ENCODE data around the gene MACROH2A1.

The MACROH2A1 gene

GRCh38 chr5:135331612-135332011 is 67.4 kb downstream of the MACROH2A1 start:
- peaks cover 43% of the 10 kb centered on the region for H3K36me3 ChIP-seq (ENCODE audit: insufficient read depth, low read length)
- H3K9ac ChIP-seq (ENCODE audit: low read depth, low read length) = no peak overlapping the region
- H3K4me2 ChIP-seq (ENCODE audit: low read length) = no peak overlapping the region
- H3K27me3 ChIP-seq (ENCODE audit: control insufficient read depth, insufficient read depth, low read length) = no peaks in the 10 kb centered on the region
- no peaks in the 10 kb centered on the region for H3K9me3 ChIP-seq (replicated peaks; ENCODE audit: low read length)
- peaks cover 10% of the 10 kb centered on the region for H3K4me1 ChIP-seq (ENCODE audit: control insufficient read depth, insufficient read depth, low read length)
- H3K4me3 ChIP-seq (ENCODE audit: low read length) = no peak overlapping the region

GRCh38 chr5:135330798-135331096 is 68.3 kb downstream of the MACROH2A1 start:
- Histone ChIP-seq H3K4me2 (ENCODE audit: low read length) (no peak overlapping the region), H3K4me1 (ENCODE audit: control insufficient read depth, insufficient read depth, low read length) (peaks cover 10% of the 10 kb centered on the region), H3K9me3 (replicated peaks; ENCODE audit: low read length) (no peaks in the 10 kb centered on the region), H3K27me3 (ENCODE audit: control insufficient read depth, insufficient read depth, low read length) (no peaks in the 10 kb centered on the region), H3K9ac (ENCODE audit: low read depth, low read length) (no peak overlapping the region), H3K4me3 (ENCODE audit: low read length) (no peak overlapping the region), H3K36me3 (ENCODE audit: insufficient read depth, low read length) (peaks cover 37% of the 10 kb centered on the region)

GRCh38 chr5:135329913-135330797 is 68.9 kb downstream of the MACROH2A1 start:
- Histone ChIP-seq H3K9me3 (replicated peaks; ENCODE audit: low read length) (no peaks in the 10 kb centered on the region), H3K27me3 (ENCODE audit: control insufficient read depth, insufficient read depth, low read length) (no peaks in the 10 kb centered on the region), H3K9ac (ENCODE audit: low read depth, low read length) (no peak overlapping the region), H3K4me2 (ENCODE audit: low read length) (no peak overlapping the region), H3K4me1 (ENCODE audit: control insufficient read depth, insufficient read depth, low read length) (peaks cover 10% of the 10 kb centered on the region), H3K4me3 (ENCODE audit: low read length) (no peak overlapping the region), H3K36me3 (ENCODE audit: insufficient read depth, low read length) (peaks cover 31% of the 10 kb centered on the region)

- no peak overlapping the region for H3K4me3 ChIP-seq (ENCODE audit: low read length)
- H3K27me3 ChIP-seq (ENCODE audit: control insufficient read depth, insufficient read depth, low read length) = no peaks in the 10 kb centered on the region
- H3K4me2 ChIP-seq (ENCODE audit: low read length) = no peak overlapping the region
- no peak overlapping the region for H3K9ac ChIP-seq (ENCODE audit: low read depth, low read length)
- H3K9me3 ChIP-seq (replicated peaks; ENCODE audit: low read length) = no peaks in the 10 kb centered on the region
- peaks cover 23% of the 10 kb centered on the region for H3K36me3 ChIP-seq (ENCODE audit: insufficient read depth, low read length)
- H3K4me1 ChIP-seq (ENCODE audit: control insufficient read depth, insufficient read depth, low read length) = peaks cover 3% of the 10 kb centered on the region
Observed at GRCh38 chr5:135329066-135329912, 69.7 kb downstream of the MACROH2A1 start.

GRCh38 chr5:135328128-135328687 is 70.8 kb downstream of the MACROH2A1 start:
- H3K4me1 ChIP-seq (ENCODE audit: control insufficient read depth, insufficient read depth, low read length) = no peaks in the 10 kb centered on the region

GRCh38 chr5:135327429-135328127 is 71.5 kb downstream of the MACROH2A1 start:
- H3K4me2 ChIP-seq (ENCODE audit: low read length) = no peak overlapping the region
- H3K4me3 ChIP-seq (ENCODE audit: low read length) = no peak overlapping the region
- no peaks in the 10 kb centered on the region for H3K9me3 ChIP-seq (replicated peaks; ENCODE audit: low read length)
- H3K27me3 ChIP-seq (ENCODE audit: control insufficient read depth, insufficient read depth, low read length) = no peaks in the 10 kb centered on the region
- no peak overlapping the region for H3K9ac ChIP-seq (ENCODE audit: low read depth, low read length)
- peaks cover 12% of the 10 kb centered on the region for H3K36me3 ChIP-seq (ENCODE audit: insufficient read depth, low read length)
- H3K4me1 ChIP-seq (ENCODE audit: control insufficient read depth, insufficient read depth, low read length) = no peaks in the 10 kb centered on the region

More at GRCh38 chr5:135328128-135328687, 70.8 kb downstream of the MACROH2A1 start:
- H3K36me3 ChIP-seq (ENCODE audit: insufficient read depth, low read length) = peaks cover 15% of the 10 kb centered on the region
- H3K4me2 ChIP-seq (ENCODE audit: low read length) = no peak overlapping the region
- no peaks in the 10 kb centered on the region for H3K9me3 ChIP-seq (replicated peaks; ENCODE audit: low read length)
- no peak overlapping the region for H3K9ac ChIP-seq (ENCODE audit: low read depth, low read length)
- H3K4me3 ChIP-seq (ENCODE audit: low read length) = no peak overlapping the region
- H3K27me3 ChIP-seq (ENCODE audit: control insufficient read depth, insufficient read depth, low read length) = no peaks in the 10 kb centered on the region

GRCh38 chr5:135326296-135327254 is 72.5 kb downstream of the MACROH2A1 start:
- peaks cover 8% of the 10 kb centered on the region for H3K36me3 ChIP-seq (ENCODE audit: insufficient read depth, low read length)
- no peak overlapping the region for H3K4me3 ChIP-seq (ENCODE audit: low read length)
- no peaks in the 10 kb centered on the region for H3K9me3 ChIP-seq (replicated peaks; ENCODE audit: low read length)
- no peak overlapping the region for H3K4me2 ChIP-seq (ENCODE audit: low read length)
- H3K4me1 ChIP-seq (ENCODE audit: control insufficient read depth, insufficient read depth, low read length) = no peaks in the 10 kb centered on the region
- H3K9ac ChIP-seq (ENCODE audit: low read depth, low read length) = no peak overlapping the region
- peaks cover 7% of the 10 kb centered on the region for H3K27me3 ChIP-seq (ENCODE audit: control insufficient read depth, insufficient read depth, low read length)

GRCh38 chr5:135324897-135325650 is 74.0 kb downstream of the MACROH2A1 start:
- H3K4me1 ChIP-seq (ENCODE audit: control insufficient read depth, insufficient read depth, low read length) = no peaks in the 10 kb centered on the region
- no peak overlapping the region for H3K9ac ChIP-seq (ENCODE audit: low read depth, low read length)
- H3K27me3 ChIP-seq (ENCODE audit: control insufficient read depth, insufficient read depth, low read length) = peaks cover 10% of the 10 kb centered on the region
- H3K9me3 ChIP-seq (replicated peaks; ENCODE audit: low read length) = no peaks in the 10 kb centered on the region
- no peak overlapping the region for H3K4me3 ChIP-seq (ENCODE audit: low read length)
- no peak overlapping the region for H3K4me2 ChIP-seq (ENCODE audit: low read length)
- no peaks in the 10 kb centered on the region for H3K36me3 ChIP-seq (ENCODE audit: insufficient read depth, low read length)

GRCh38 chr5:135324160-135324559 is 74.9 kb downstream of the MACROH2A1 start:
- Histone ChIP-seq H3K36me3 (ENCODE audit: insufficient read depth, low read length) (no peaks in the 10 kb centered on the region), H3K4me3 (ENCODE audit: low read length) (no peak overlapping the region), H3K9ac (ENCODE audit: low read depth, low read length) (no peak overlapping the region), H3K9me3 (replicated peaks; ENCODE audit: low read length) (no peaks in the 10 kb centered on the region), H3K4me1 (ENCODE audit: control insufficient read depth, insufficient read depth, low read length) (no peaks in the 10 kb centered on the region), H3K4me2 (ENCODE audit: low read length) (no peak overlapping the region), H3K27me3 (ENCODE audit: control insufficient read depth, insufficient read depth, low read length) (peaks cover 10% of the 10 kb centered on the region)

- Histone ChIP-seq H3K9me3 (replicated peaks; ENCODE audit: low read length) (no peaks in the 10 kb centered on the region), H3K4me3 (ENCODE audit: low read length) (no peak overlapping the region), H3K27me3 (ENCODE audit: control insufficient read depth, insufficient read depth, low read length) (peaks cover 10% of the 10 kb centered on the region), H3K36me3 (ENCODE audit: insufficient read depth, low read length) (no peaks in the 10 kb centered on the region), H3K9ac (ENCODE audit: low read depth, low read length) (no peak overlapping the region), H3K4me1 (ENCODE audit: control insufficient read depth, insufficient read depth, low read length) (no peaks in the 10 kb centered on the region), H3K4me2 (ENCODE audit: low read length) (no peak overlapping the region)
Observed at GRCh38 chr5:135323701-135324132, 75.3 kb downstream of the MACROH2A1 start.

Measured in skeletal muscle satellite cell (primary cell).